NOMO-1 (cell line): ENCODE measurements around the gene SLC7A10.
A peak's percentile ranks its signal among the peaks of the same experiment; 100 is the strongest.
"Not testable (repeated sequence)": the region's sequence is repeated elsewhere in the genome, so short reads cannot be mapped to it uniquely, and the experiment has no call there.

Source experiments
- DNase-seq, 2 experiments: peaks; one replicate each; lab custom pipeline; 2025; ENCODE audit not compliant: unreplicated experiment in 2 of 2; lab: John Stamatoyannopoulos, UW

Gene SLC7A10

GRCh38 chr19:33203529-33203928 is 22.1 kb downstream of the SLC7A10 start:
- DNase-seq, result no peak

GRCh38 chr19:33202546-33203507 is 22.8 kb downstream of the SLC7A10 start:
- DNase-seq, result no peak

- DNase-seq, result no peak
Observed at GRCh38 chr19:33201886-33202545, 23.6 kb downstream of the SLC7A10 start.

GRCh38 chr19:33201473-33201872 is 24.2 kb downstream of the SLC7A10 start:
- no peak for DNase-seq

GRCh38 chr19:33199441-33200265 is 26.0 kb downstream of the SLC7A10 start:
- no peak for DNase-seq

- no peak for DNase-seq
Observed at GRCh38 chr19:33198169-33198568, 27.5 kb downstream of the SLC7A10 start.

GRCh38 chr19:33197591-33198000 is 28.1 kb downstream of the SLC7A10 start:
- no peak for DNase-seq

- no peak for DNase-seq
Observed at GRCh38 chr19:33196446-33197193, 29.0 kb downstream of the SLC7A10 start.

GRCh38 chr19:33195645-33196347 is 29.9 kb downstream of the SLC7A10 start:
- DNase-seq, result no peak

GRCh38 chr19:33194886-33195644 is 30.6 kb downstream of the SLC7A10 start:
- no peak for DNase-seq

- no peak for DNase-seq
Observed at GRCh38 chr19:33194532-33194885, 31.1 kb downstream of the SLC7A10 start.

GRCh38 chr19:33193865-33194362 is 31.7 kb downstream of the SLC7A10 start, which contains the start of gene LRP3:
Gene LRP3, plus strand, starts transcription at chr19:33194330. Its CDS starts 456 bp downstream, at chr19:33194786.
- peak in 1 of 2 experiments; percentile 45 for DNase-seq

- DNase-seq, result no peak
Observed at GRCh38 chr19:33193269-33193864, 32.3 kb downstream of the SLC7A10 start.

- no peak for DNase-seq
Observed at GRCh38 chr19:33192010-33192409, 33.6 kb downstream of the SLC7A10 start.

- no peak for DNase-seq
Observed at GRCh38 chr19:33191501-33191900, 34.1 kb downstream of the SLC7A10 start.

GRCh38 chr19:33191092-33191491 is 34.6 kb downstream of the SLC7A10 start:
- not testable (repeated sequence) for DNase-seq

- DNase-seq, result no peak
Observed at GRCh38 chr19:33189453-33189852, 36.2 kb downstream of the SLC7A10 start.

GRCh38 chr19:33187183-33187540 is 38.5 kb downstream of the SLC7A10 start:
- DNase-seq, result peak in 1 of 2 experiments; percentile 70
